GM18873 (cell line): ENCODE measurements around the gene GNAI2.
"Not testable (repeated sequence)": the region's sequence is repeated elsewhere in the genome, so short reads cannot be mapped to it uniquely, and the experiment has no call there.

ENCODE experiments used
- ATAC-seq: cut with Tn5 transposase; IDR thresholded peaks from one replicate; pipeline ENCODE4 v1.9.1; 2021; ENCODE audit warnings: mild to moderate bottlenecking, moderate library complexity, moderate number of reproducible peaks; ENCODE audit not compliant: unreplicated experiment, low FRiP score

Gene GNAI2

DNA sequence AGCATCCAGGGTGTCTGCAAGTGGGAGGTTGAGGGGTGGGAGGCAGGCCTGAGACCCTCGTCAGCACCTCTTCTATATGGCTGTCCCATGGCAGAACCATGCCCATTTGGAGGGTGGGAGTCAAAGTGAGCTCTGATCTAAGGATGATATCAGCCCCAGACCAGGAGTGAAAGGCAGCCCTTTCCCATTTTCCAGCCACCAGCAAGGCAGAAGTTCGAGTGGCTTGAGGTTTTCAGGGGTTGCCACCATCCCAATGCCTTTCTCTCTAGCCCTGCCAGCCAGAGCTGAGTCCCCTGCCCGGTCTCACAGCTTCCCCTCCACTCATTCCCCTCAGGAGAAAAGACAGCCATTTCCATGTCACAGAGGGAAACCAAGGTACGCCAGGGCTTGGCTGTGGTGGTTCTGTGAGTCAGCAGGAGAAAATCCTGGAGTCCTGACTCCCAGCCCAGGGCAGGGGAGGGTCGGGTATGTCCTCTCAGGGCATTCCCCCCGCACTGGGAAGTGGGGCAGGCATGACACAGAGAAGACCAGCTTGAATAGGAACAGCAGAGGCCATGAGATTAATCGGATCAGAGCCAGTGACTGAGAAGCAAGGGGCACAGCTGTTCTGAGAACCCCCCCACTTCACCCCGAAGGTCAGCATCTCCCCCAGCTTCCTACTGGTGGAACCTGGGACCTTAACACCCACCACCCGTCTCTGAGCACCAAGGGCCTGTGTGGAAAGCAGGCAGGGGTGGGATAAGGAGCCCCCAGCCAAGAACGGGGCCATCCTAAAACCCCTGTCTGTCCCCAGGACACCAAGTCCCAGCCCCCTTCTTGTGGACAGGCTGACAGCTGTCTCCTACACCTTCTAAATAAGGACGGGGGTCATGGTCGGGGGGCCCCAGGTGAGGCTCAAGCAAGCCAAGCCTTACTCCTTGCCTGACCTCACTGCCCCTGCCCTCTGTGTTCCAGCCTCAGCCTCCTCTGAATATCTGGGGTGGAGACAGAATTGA, 31.9 kb upstream of the GNAI2 start:
- no peak for ATAC-seq

DNA sequence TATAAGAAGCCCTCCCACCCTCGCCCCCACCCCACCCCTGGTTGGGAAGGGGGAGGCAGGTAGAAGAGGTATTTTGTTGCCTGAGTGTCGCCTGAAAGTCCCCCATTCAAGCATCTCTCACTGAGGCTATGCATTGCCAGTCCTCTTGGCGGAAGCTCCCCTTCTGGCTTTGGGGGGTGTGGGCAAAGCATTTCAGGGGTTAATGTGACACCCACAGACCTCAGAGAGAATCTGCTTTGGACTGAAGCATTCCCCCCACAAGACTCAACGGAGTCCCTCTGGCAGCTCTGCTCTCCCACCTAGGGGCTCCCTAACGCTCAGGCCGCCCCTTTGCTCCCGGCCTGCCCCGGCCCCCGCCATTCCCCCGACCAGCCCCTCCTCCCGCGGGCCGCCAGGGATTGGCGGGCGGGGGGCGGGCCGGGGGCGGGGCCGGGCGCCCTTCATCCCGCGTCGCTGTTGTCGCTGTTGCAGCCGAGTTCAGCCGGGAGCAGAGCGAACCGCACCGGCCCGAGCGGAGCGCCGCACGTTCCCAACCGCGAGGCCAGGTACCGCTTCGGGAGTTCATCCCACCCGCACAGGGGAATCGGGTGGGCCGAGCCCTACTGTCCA, 31.1 kb upstream of the GNAI2 start, which contains the start of gene SLC38A3:
Gene SLC38A3, plus strand, starts transcription at position 468 of the 609 bp plus-strand sequence. CDS start 8,929 bp downstream, outside the sequence.
- ATAC-seq = no peak

DNA sequence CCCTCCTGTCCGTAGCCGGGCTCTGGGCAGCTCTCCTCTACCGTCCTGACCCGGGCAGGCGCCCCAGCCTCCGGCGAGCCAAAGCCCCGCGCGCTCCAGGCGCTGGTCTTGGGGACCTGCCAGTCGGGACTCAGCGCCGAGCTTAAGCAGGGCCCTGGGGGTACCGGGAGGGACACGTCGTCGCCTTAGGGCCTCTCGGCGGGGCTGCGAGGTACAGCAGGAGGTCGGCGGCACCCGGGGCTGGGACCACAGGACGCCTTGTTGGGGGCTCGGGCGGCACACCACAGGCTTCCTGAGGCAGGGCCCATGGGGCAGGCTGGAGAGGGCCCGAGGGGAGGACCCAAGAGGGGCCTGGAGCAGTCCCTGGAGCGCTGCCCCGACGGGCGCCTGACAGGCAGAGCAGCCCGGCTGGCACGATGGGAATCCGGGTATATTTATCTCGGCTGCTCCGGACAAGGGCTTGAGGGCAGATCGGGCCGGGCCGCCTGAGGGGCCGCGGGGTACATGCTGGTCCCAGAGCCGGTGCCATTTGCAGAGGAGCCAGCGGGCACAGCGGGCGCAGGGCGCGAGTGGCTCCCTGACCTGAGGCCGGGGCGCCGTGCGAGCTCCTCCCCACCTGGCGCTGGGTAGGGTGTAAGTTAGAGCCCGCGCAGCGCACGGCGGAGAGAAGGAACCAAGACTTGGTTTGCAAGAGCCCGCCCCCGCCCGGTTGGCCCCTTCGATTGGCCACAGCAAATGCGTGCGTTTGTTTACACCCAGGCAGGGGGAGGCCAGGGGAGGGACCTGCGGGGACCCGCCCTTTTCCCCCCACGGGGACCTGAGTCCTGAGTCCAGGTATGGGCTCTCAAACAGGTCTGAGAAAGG, 30.4 kb upstream of the GNAI2 start:
- ATAC-seq = no peak

DNA sequence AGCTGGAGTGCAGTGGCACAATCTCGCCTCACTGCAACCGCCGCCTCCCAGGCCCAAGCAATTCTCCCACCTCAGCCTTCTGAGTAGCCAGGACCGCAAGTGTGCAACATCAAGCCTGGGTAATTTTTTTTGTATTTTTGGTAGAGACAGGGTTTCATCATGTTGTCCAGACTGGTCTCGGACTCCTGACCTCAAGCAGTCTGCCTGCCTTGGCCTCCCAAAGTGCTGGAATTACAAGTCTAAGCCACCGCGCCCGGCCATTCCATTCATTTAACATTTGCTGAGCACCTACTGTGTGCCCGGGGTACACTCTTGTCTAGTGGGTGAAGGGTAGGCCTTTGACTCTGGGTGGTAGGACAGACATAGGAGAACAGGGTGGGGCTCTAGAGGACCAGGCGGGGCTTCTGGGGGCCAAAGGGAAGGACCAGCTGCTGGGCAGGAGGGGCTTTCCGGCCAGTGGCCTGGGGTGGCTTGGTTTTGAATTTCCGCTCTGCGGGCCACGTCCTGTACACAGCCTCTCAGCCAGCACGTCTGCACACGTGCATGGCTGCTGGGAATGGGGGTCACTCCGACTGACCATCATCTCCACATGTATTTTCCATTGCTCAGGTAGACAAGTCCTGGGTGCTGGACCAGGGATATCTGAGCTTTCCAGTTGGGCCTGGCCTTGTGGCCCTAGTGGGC, 28.5 kb upstream of the GNAI2 start:
- no peak for ATAC-seq

DNA sequence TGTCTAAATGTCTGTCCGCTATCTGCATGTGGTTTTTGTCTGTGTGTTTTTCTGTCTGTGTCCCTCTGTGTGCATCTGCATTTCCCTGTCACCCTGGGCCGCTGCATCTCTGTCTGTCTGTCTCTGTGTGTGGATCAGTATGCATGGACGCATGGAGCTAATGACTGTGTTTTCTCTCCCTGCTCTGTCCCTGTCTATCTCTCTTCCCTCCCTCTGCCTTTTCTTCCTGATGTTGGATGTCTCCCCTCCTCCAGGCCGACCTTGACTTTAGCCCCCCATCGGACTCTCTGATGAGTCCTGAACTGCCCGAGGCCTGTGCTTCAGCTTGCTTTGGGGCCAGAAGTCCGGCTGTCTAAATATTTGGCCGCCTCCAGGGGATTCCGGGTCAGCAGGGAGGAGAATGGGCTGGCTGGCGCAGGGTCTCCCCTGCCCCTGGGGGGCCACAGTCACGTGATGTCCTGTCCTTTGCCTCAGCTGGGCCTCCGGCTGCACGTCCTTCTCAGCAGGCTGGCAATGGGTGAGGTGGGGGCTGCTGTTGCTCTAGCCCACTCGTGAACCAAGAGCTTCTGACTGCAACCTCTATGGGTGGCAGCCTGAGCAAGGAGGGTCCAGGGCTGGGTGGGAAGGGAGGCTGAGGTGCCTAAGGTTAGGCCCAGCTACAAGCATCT, 27.2 kb upstream of the GNAI2 start:
- ATAC-seq = no peak

DNA sequence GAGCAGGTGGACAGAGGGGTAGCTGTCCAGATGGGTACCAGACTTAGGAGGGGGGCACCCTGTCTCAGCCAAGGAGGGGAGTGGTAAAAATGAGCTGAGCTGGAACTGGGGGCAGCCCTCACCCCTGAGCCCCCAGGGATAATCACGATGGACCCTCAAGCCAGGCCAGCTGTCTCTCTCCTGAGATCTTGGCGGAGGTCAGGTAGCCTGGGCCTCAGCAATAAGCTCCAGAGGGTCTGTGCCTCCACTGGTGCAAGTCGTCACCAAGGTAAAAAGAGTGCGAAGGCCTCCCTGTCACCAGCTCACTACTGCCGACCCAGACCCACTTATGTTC, 25.9 kb upstream of the GNAI2 start:
- ATAC-seq = no peak

DNA sequence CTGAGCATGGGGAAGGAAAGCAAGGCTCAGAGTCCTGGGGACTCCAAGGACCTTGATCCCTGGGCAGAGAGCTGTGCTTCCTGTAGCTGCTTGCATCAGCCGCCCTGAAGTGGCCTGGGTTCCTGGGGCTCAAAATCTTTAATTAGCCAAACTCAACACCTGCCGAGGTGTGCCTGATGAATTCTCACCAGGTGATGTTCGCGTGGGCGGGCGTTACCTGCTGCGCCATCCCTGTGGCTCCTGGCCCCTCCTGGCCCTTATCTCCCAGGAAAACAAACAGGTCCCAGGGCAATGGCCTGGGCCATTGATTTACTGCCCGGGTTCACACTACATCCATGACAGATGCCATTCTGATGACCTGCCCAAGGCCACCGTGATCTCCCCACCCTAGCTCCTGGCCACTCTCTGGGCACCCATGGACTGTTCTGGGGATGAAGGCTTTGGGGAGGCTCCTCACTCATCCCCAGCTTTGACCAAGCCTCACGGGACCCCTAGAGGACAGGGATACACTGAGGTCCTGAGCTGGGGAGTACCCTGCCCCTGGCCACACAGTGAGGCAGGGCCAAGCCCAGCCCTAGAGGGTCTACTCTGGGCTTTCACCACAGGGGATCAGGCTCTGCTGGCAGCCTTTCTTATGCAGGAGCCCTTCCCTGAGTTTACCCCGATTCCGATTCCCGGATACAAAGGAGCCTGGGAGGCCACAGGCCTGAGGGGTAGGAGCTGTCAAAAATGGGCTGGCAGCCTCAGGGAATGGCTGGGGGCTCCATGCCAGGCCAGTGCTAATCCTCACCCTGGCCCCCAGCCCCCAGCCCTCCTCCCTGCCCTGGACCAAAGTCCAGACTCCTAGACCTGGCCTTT, 25.3 kb upstream of the GNAI2 start:
- no peak for ATAC-seq

DNA sequence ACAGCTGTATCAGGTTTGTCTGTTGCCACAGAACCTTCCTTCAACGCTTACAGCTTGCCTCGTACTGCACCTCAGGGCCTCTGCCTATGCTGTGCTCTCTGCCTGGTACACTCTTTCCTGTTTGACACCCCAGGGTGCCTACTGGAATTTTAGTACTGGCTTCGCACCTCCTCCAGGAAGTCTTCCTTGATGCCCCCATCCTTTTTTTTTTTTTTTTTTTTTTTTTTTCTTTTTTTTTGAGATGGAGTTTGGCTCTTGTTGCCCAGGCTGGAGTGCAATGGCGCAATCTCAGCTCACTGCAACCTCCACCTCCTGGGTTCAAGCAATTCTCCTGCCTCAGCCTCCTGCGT, 24.7 kb upstream of the GNAI2 start:
- not testable (repeated sequence) for ATAC-seq

DNA sequence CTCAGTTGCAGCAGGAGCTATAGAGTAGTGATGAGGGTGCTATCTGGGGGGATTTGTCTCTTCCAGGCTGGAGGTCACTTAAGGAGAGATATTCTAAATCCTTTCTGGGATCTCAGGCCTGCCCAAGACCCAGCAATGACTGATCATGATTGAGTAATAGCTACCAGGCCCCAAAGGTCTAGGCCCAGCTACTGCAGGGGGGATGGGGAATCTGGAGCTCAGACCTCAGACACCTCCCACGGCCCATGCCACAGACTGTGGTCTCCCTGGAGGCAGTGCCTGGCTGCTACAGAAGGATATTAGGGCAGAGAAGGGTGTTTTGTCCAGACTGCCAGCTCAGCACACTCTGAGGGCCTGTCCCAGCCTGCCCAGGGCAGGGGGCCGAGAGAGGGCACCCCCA, 24.1 kb upstream of the GNAI2 start:
- ATAC-seq = no peak

DNA sequence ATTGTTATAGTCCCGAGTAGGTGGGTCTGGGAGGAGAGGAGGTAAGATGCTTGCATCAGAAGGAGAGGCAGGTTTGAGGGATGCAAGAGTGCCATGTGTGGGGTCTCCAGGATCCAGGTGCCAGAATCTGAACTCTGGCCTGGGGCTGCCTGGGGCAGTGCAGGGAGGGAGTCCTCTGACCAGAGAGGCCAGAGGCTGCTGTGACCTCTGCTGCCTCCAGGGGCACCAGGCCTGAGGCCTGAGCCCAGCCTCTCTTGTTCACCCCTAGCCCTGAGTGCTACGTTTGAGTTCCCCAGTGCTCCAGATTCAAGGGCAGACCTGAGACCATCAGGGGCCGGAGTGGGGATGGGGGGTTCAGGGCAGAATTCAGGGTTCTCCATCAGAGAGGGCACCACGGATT, 23.5 kb upstream of the GNAI2 start:
- no peak for ATAC-seq

DNA sequence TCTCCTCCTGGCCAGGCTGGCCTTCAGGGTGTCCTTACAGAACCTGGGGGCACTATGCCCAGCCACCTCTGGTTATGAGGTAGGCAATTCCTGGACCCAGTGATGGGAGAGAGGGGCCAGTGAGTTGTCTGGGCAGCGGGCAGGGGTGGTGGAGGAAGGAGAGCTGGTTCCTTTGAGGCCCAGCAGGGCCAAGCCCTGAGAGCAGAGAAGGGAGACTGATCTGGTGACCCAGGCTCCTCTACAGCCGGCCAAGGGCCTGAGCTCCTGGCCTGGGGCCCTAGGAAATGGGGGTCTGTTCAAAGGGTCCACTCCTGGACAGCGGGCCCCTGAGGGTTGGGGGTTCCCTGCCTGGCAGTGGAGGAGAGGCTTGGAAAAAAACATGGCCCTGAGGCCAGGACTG, 23.0 kb upstream of the GNAI2 start:
- ATAC-seq = no peak

DNA sequence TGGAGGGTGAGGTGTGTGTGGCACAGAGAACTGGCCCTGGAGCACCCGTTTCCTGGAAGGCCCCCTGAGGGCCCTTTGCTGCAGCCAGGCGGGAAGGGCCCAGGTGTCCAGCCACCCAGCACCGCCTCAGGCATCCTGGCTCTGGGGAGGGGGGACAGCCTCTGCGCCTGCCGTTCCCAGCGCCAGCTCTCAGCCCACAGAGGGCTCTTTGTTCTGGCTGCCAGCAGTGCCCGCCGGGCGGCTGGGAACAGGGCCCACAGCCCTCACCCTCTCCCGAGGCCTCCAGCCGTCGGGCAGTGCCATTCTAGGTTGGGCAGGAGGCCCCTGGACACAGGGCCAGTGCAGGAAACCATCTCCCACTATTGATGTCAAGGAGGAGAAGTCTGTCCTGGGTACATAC, 22.6 kb upstream of the GNAI2 start:
- no peak for ATAC-seq

DNA sequence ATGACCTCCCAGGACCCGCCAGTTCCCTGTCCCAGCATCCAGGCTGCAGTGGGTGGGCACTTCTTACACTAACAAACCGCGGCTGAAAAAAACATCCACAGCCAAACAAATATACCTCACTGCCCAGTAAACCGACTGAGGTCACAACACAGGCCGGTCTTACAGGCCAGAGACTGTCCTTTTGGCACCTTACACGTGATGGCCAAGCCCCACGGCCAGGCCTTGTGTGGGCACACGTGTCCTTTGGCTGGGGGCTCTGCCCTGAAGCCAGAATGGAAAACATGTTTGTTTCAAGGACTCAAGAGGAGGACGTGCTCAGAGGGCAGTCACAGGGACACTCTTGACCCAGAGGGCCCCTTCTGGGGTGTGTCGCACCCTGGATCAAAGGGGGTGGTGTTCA, 21.2 kb upstream of the GNAI2 start:
- ATAC-seq = no peak

DNA sequence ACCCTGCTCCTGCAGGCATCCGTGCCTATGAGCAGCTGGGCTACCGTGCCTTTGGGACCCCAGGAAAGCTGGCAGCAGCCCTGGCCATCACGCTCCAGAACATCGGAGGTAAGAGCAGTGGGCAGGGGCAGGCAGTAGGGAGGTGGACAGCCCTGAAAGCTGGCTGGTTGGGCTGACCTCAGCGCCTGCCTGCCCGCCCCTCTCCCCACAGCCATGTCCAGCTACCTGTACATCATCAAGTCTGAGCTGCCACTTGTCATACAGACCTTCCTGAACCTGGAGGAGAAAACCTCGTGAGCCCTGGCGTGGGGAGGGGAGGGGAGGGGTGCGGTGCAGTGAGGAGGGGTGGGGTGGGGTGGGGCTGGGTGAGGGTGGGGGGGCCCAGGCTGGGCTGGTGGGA, 20.5 kb upstream of the GNAI2 start:
- no peak for ATAC-seq

DNA sequence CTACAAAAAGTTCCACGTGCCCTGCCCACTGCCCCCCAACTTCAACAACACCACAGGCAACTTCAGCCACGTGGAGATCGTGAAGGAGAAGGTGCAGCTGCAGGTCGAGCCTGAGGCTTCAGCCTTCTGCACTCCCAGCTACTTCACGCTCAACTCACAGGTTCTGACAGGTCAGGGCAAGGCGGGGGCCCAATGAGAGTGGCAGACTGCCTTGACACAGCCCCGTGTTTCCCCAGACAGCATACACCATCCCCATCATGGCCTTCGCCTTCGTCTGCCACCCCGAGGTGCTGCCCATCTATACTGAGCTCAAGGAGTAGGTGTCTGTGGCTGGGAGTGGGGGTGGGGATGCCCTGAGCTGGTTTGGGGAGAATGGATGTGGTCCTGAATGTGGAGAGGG, 18.3 kb upstream of the GNAI2 start:
- no peak for ATAC-seq

DNA sequence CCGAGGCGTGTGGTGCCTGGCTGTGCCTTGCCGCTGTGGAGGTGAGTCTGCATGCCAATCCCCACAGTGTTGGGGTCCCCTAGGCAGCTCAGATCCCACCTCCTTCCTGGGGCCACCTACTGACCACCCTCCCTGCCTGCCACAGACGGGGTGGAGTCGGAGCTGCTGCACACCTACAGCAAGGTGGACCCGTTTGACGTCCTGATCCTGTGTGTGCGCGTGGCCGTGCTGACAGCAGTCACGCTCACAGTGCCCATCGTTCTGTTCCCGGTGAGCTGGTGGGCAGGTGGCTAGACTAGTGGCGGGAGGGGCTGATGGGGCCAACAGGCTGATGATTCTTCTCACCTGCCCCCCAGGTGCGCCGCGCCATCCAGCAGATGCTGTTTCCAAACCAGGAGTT, 17.6 kb upstream of the GNAI2 start:
- no peak for ATAC-seq

DNA sequence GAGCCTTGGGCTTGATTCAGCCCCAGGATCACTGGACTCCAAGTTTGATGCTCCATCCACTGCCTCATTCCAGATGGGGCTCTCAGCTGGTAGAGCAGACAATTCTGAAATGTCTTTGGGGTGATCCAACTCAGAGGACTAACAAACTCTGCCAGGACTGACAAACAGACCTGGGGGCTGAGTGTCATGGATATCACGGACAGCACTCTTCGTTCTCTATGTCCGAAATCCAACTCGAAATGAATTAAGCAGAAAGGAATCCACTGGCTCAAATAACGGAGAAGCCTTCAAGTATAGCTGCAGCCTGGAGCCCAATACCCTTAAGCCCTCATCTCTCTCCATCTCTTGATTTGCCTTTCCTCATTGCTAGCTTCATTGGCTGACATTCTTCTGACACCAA, 16.7 kb upstream of the GNAI2 start:
- ATAC-seq = no peak

DNA sequence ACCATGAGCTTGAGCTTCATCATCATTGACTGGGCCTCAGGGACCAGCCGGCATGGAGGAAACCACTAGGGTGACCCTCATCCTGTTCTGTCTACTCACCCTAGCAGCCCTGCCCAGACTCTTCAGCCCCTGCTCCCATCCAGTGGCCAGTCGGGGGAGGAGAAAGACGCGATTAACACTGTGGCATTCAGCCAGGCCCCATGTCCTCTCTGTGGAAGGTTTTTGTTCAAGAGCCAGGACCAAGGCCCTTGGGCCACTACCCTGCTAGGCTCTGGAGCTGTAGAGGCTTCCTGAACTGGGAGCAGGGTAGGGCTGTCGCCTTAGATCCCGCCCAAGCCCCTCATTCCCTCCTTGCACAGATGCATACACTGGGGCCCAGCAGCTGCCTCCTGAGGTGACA, 15.9 kb upstream of the GNAI2 start:
- ATAC-seq = no peak

DNA sequence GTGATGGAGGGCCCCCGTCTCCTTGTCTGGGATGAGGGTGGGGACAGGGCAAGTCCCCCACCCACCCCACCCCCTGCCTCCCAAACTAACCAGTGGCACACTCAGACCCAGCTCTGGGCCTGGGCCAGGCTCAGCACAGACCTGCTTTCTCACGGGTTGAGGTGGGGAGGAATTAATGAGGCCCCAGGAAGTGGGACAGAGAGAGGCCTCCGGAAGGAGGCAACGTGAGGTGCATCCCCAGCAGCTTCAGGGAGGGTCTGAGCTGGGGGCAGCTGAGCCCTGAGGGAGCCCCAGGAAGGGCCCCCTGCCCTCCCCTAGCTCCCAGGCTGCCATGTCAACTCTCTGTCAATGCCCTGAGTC, 15.0 kb upstream of the GNAI2 start:
- ATAC-seq = no peak
